GM18507 (cell line): Measurements from ENCODE around the gene TYMP.

Experiments used
- DNase-seq: peaks from one replicate; pipeline ENCODE4 v3.0.0; 2011; ENCODE audit warnings: low read depth; ENCODE audit not compliant: insufficient read length; ENCODE audit errors: extremely low spot score
- FAIRE-seq: peaks from 2 replicates; lab custom pipeline; 2011; peaks lifted over from hg19 to GRCh38; lab: Jason Lieb, UNC

TYMP gene

DNA sequence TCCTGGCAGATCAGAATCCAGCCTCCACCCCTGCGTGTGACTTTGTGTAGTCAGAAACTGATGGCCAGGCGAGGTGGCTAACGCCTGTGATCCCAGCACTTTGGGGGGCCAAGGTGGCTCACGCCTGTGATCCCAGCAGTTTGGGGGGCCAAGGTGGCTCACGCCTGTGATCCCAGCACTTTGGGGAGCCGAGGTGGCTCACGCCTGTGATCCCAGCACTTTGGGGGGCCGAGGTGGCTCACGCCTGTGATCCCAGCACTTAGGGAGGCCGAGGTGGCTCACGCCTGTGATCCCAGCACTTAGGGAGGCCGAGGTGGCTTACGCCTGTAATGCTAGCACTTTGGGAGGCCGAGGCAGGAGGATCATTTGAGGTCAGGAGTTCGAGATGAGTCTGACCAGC is 16.6 kb downstream of the TYMP start:
- no peak for FAIRE-seq
- DNase-seq, result no peak

DNA sequence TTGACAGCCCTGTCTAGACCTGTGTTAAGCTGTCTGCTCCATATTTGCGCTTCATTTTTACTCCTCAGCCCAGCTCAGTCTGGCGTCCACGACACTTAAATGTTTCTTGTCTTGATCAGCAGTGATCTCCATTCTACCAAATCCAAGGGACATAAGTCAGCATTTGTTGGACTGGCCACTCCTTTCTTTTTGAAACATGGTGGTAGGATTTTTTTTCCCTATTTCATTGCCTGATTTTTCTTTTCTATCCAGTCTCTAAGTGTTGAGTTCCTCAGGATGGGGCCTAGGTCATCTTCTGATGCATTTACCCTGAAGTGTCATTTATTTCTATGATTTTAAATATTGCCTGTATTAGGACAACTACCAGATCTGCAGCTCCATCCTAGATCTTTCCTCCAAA is 20.9 kb downstream of the TYMP start:
- no peak for FAIRE-seq
- no peak for DNase-seq

GRCh38 chr22:50507991-50508884 is 21.6 kb downstream of the TYMP start, which contains the start of gene NCAPH2:
TSS of gene NCAPH2 (plus strand) at chr22:50508224. CDS start at chr22:50508338, 114 bp downstream.
- DNase-seq (peak; percentile 98), FAIRE-seq (peak; percentile 91)

GRCh38 chr22:50507421-50507990 is 22.3 kb downstream of the TYMP start, which contains the start of gene LMF2:
TSS of gene LMF2 (minus strand) at chr22:50507702. CDS start at chr22:50507675, 27 bp downstream.
- FAIRE-seq, result no peak
- DNase-seq, result peak; percentile 92

GRCh38 chr22:50506611-50507420 is 23.0 kb downstream of the TYMP start:
- FAIRE-seq (no peak), DNase-seq (no peak)

DNA sequence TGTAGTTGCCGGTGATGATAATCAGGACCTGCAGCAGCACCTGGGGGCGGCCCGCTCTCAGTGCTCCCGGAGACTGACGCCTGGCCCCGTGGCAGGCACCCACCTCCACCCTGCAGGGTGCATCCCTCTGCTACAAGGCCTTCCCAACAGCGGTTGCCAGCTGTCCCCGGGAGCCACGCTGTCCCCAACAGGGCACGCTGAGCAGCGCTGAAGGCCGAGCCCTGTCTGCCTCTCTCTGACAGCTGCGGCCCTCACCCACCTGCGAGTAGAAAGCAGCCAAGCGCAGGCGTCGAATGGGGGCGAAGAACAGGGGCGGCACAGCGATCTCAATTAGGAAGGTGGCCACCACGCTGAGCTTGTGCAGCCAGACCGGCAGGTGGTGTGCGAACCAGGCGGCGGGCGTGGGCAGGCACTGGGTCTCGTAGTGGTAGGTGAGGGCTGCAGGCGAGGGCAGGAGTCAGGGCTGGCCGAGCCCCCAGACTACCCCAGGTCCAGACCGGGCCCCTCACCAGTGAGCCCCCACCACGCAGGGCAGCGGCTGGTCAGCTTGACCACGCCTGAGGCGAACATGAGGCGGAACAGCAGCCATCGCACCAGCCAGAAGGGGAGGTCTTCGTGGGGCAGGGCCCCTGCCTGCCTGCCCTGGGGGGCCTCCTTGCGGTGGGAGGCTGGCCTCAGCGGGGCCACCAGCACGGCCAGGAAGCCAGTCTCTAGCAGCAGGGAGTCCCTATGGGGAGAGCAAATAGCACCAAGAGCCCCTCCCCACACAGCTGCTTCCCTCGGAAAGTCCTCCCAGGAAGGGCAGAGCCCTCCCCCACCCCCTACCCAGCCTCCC is 23.8 kb downstream of the TYMP start:
- FAIRE-seq, result no peak
- no peak for DNase-seq

- FAIRE-seq (no peak), DNase-seq (no peak)
Measured at GRCh38 chr22:50505276-50505775, 24.5 kb downstream of the TYMP start.

DNA sequence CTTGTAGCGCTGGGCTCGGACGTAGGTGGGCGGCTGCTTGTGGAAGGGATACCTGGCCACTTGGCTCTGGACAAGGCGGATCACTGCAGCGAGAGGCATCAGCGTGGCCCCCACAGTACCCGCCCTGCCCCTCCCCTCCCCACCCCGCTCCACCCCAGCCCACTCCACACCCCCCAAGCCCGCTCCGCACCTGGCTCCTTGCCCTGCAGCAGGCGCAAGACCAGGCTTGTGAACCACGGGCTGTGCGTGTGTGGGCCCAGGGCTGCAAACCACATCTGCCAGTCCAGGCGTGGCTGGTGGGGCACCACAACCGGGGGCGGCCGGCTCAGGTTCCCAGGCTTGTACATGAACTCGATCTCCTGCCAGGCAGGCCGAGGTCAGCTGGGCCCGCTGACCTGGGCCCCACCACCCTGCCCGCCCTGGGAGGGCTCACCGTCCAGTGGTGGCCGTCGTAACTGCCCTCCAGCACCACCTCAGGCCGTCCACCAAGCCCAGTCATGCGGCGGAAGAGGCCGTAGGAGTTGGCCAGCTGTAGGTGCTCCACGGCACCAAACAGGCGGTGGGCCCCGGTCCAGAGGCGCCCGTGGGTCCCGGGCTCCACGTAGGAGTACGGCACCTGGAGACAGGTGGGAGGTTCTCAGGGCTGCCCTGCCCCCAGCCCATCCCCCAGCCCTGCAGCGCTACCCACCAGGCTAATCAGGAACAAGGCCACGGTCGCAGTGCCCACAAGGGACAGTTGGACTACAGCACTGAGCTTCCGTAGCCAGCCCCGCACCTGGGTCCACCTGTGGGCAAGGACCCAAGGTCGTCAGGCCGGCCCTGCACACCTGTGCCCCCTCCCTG is 25.2 kb downstream of the TYMP start:
- FAIRE-seq (no peak), DNase-seq (no peak)

- FAIRE-seq, result no peak
- no peak for DNase-seq
Measured at GRCh38 chr22:50503475-50504145, 26.2 kb downstream of the TYMP start.

DNA sequence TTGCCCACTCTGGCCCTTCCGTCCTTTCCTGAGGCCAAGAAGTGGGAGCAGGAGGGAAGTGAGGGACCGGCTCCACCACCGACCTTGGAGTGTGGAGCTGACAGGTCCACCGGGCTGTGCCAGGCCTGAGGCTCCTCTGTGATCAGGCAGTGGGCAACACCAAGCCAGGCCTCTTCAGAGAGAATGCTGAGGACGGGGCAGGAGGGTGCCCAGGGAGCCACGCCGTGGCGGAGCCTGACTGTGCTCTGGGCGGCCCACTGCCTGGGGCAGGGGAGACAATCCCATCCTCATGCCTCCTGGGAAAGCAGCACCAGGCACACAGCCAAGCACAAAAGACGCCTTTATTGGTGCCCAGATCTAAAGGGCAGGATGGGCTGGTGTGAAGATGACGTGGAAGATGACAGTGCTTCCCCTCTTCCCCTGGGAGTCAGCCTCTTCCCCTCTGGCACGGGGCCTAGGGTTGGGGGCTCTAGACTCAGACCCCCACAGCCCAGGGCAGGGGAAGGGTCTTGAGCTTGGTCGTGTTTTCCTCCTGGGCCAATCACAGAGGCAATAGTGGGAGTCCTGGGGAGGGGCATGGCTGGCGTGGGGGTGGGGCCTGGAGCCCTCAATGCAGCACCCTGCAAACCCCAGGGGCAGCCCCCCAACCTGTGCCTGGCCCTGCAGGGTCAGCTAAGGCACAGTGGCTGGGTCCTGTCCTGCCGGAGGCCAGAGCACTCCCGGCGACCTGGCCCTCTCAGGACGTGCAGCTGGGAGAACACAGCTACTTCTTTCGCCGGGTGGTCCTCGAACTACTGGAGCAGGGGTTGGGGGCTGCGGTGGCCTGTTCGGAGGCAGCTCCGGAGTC is 27.0 kb downstream of the TYMP start:
- FAIRE-seq, result no peak
- DNase-seq, result no peak

DNA sequence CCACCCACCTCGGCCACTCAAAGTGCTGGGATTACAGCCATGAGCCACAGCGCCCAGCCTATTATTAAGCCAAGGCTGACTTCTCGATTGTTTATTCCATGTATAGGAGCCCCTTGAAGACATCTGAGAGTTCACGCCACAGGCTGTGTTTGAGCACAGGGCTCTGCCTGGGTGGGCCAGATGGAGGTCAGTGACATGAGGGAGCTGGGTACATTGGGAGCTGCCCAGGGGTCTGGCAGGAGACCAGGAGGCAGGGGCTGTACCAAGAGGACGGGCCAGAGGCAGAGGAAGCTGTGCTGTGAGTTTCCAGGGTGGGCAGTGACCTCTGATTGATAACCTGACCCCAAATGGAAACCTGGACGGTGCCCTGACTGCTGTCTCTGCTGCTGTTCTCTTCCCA is 27.7 kb downstream of the TYMP start:
- FAIRE-seq (no peak), DNase-seq (no peak)

DNA sequence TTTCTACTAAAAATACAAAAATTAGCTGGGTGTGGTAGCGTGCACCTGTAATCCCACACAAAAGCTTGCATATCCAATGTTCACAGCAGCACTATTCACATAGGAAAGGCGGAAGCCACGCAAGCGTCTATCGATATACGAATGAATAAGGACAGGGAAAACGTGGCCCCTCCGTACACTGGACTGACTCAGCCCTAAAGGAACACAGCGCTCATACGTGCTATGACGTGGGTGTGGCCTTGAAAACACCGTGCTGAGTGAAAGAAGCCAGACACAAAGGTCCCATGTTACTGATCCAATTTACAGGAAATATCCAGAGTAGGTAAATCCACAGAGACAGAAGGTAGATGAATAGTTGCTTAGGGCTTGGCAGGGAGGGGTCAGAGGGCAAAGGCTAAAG is 29.4 kb downstream of the TYMP start:
- DNase-seq, result no peak

GRCh38 chr22:50498322-50498890 is 31.4 kb downstream of the TYMP start:
- DNase-seq (no peak), FAIRE-seq (peak; percentile 91)

More for the DNA sequence above, 29.4 kb downstream of the TYMP start:
- no peak for FAIRE-seq

GRCh38 chr22:50497093-50497492 is 32.7 kb downstream of the TYMP start:
- no peak for DNase-seq
- no peak for FAIRE-seq

DNA sequence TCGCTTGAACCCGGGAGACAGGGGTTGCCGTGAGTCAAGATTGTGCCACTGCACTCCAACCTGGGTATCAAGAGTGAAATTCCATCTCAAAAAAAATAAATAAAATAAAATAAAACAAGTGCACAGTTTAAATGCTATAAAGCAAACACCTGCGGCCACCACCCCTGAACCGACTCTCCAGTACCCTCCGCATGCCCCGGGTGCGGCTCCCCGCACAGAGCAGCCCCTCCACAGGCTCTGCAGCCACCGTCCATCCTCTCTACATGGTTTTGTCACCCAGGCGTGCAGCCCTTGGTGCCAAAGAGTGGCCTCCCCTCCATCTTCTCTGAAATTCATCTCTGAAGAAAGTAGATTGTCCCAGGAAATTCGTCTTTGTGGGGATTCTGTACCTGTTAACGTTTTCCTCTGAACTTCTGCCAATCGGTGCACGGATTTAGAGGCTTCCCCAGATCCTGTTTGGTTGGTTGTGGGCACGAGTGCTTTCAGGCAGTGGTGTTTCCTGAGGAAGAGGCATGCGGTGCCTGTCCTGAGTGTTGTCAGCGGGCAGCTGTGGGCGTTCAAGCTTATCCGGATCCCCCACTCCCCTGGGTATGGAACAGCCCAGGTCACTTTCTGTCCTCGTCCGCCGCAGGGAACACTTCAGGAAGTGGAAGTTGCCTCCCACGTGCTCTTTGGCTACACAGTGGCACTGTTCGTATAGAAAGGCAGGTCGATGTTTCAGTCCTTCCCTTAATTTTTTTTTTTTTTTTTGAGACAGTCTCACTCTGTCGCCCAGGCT is 39.1 kb downstream of the TYMP start:
- DNase-seq (no peak), FAIRE-seq (no peak)
